HepG2 (cell line): ENCODE measurements around the gene ATRAID. TPM values are rescaled to one million over a fixed set of nuclear protein-coding genes. Genes with fewer than 3 reads are reported as not detected.

Experiments used
- ATF1 ChIP-seq: IDR thresholded peaks from 2 replicates; pipeline ENCODE4 v1.6.1; 2016; ENCODE audit warnings: mild to moderate bottlenecking, control low read depth
- CCDC6 ChIP-seq: sonication (generic); formaldehyde crosslinking; IDR thresholded peaks from 2 replicates; pipeline ENCODE4 v1.8.1; 2022; ENCODE audit warnings: mild to moderate bottlenecking, missing genetic modification reagents, moderate library complexity
- GATA4 ChIP-seq: sonication (generic); IDR thresholded peaks from 2 replicates; pipeline ENCODE4 v1.6.1; 2016; ENCODE audit warnings: antibody characterized with exemption, low read depth, borderline replicate concordance
- HCFC1 ChIP-seq: fragments of 150-350 bp; IDR thresholded peaks from 2 replicates; pipeline ENCODE4 v1.6.1; 2014; ENCODE audit warnings: low read depth, low read length
- HOXA5 ChIP-seq: sonication (generic); formaldehyde crosslinking; IDR thresholded peaks from 2 replicates; pipeline ENCODE4 v1.4.0; 2020; ENCODE audit warnings: missing genetic modification reagents
- KAT2B ChIP-seq: fragments of 150-350 bp; IDR thresholded peaks from 2 replicates; pipeline ENCODE4 v1.6.1; 2014; ENCODE audit warnings: low read depth, low read length, borderline replicate concordance
- MAFF ChIP-seq: IDR thresholded peaks from 2 replicates; pipeline ENCODE4 v1.6.1; 2011; ENCODE audit warnings: low read depth, low read length, improper control_type of control experiment
- MED1 ChIP-seq: sonication (generic); formaldehyde crosslinking; IDR thresholded peaks from 2 replicates; pipeline ENCODE4 v1.4.0; 2020; ENCODE audit warnings: missing genetic modification reagents
- MEF2D ChIP-seq: sonication (generic); formaldehyde crosslinking; IDR thresholded peaks from 2 replicates; pipeline ENCODE4 v1.5.1; 2020; ENCODE audit warnings: mild to moderate bottlenecking, missing genetic modification reagents
- MIER3 ChIP-seq: IDR thresholded peaks from 2 replicates; pipeline ENCODE4 v1.6.1; 2016; ENCODE audit warnings: missing compliant biosample characterization, borderline replicate concordance
- MTA1 ChIP-seq: sonication (generic); formaldehyde crosslinking; IDR thresholded peaks from 2 replicates; pipeline ENCODE4 v1.4.0; 2020; ENCODE audit warnings: missing genetic modification reagents, mild to moderate bottlenecking, borderline replicate concordance
- NFATC3 ChIP-seq: sonication (generic); formaldehyde crosslinking; IDR thresholded peaks from 2 replicates; pipeline ENCODE4 v1.5.1; 2020; ENCODE audit warnings: mild to moderate bottlenecking, missing genetic modification reagents
- NR1H2 ChIP-seq: sonication (generic); formaldehyde crosslinking; IDR thresholded peaks from 2 replicates; pipeline ENCODE4 v1.8.1; 2022; ENCODE audit warnings: low read depth, missing genetic modification reagents, borderline replicate concordance
- PHB2 ChIP-seq: fragments of 450-650 bp; IDR thresholded peaks from 2 replicates; pipeline ENCODE4 v1.6.1; 2018; ENCODE audit not compliant: partially characterized antibody
- RNF2 ChIP-seq: fragments of 450-650 bp; conservative IDR thresholded peaks from 2 replicates; pipeline ENCODE4 v1.6.1; 2016; ENCODE audit warnings: low read depth
- SETDB1 ChIP-seq: sonication (generic); formaldehyde crosslinking; IDR thresholded peaks from 2 replicates; pipeline ENCODE4 v1.5.1; 2020; ENCODE audit warnings: missing genetic modification reagents, mild to moderate bottlenecking, borderline replicate concordance
- SPEN ChIP-seq: sonication (generic); formaldehyde crosslinking; IDR thresholded peaks from 2 replicates; pipeline ENCODE4 v1.5.1; 2020; ENCODE audit warnings: low read depth, mild to moderate bottlenecking, missing genetic modification reagents
- ZFP36L2 ChIP-seq: sonication (generic); formaldehyde crosslinking; IDR thresholded peaks from 2 replicates; pipeline ENCODE4 v1.4.0; 2020; ENCODE audit warnings: missing genetic modification reagents
- ZNF263 ChIP-seq: sonication (generic); formaldehyde crosslinking; IDR thresholded peaks from 2 replicates; pipeline ENCODE4 v1.4.0; 2020; ENCODE audit warnings: missing genetic modification reagents
- ZNF451 ChIP-seq: sonication (generic); formaldehyde crosslinking; IDR thresholded peaks from 2 replicates; pipeline ENCODE4 v1.5.0; 2020; ENCODE audit warnings: mild to moderate bottlenecking, missing genetic modification reagents
- ZNF773 ChIP-seq: sonication (generic); formaldehyde crosslinking; IDR thresholded peaks from 2 replicates; pipeline ENCODE4 v1.4.0; 2020; ENCODE audit warnings: missing genetic modification reagents, borderline replicate concordance
- ZNF850 ChIP-seq: sonication (generic); formaldehyde crosslinking; conservative IDR thresholded peaks from 2 replicates; pipeline ENCODE4 v1.9.0; 2021; ENCODE audit warnings: mild to moderate bottlenecking, missing genetic modification reagents
- ZSCAN12 ChIP-seq: sonication (generic); formaldehyde crosslinking; IDR thresholded peaks from 2 replicates; pipeline ENCODE4 v1.9.0; 2021; ENCODE audit warnings: mild to moderate bottlenecking, missing genetic modification reagents
- polyA plus RNA-seq, 8 experiments: library from polyadenylated mRNA; depleted of rRNA in 3 of 8; stranded (reverse) in 7 of 8; unstranded in 1 of 8; fragments of >200 nt; fragmentation: Illumina TruSeq in 4 of 8; extraction: Trizol in 4 of 8; gene quantifications; 2 replicates each; pipeline versions ENCODE4 v1.2.1 to v1.2.3, GENCODE V29; 2011 to 2016; ENCODE audit warnings: low read depth in 4 of 8, missing spikeins in 1 of 8, mixed read lengths in 1 of 8; ENCODE audit not compliant: insufficient read depth in 1 of 8
- total RNA-seq, 5 experiments: library from RNA; depleted of rRNA; stranded (reverse); fragments of >200 nt; fragmentation: Illumina TruSeq; extraction: Trizol; gene quantifications; 2 replicates each; pipeline ENCODE4 v1.2.3, GENCODE V29; 2016; ENCODE audit warnings: low read depth in 1 of 5
- TF ChIP-seq, protein P1 (sequence below): fragments of 450-650 bp; IDR thresholded peaks from 2 replicates; pipeline ENCODE4 v1.6.1; 2016
- TF ChIP-seq, protein P2 (sequence below): sonication (generic); formaldehyde crosslinking; IDR thresholded peaks from 2 replicates; pipeline ENCODE4 v1.9.0; 2022; ENCODE audit warnings: low read depth, missing genetic modification reagents
- TF ChIP-seq, protein P3 (sequence below): sonication (generic); formaldehyde crosslinking; IDR thresholded peaks from 2 replicates; pipeline ENCODE4 v1.8.0; 2022; ENCODE audit warnings: mild to moderate bottlenecking, missing genetic modification reagents, moderate library complexity
- TF ChIP-seq, protein P4 (sequence below): IDR thresholded peaks from 2 replicates; pipeline ENCODE4 v1.6.1; 2016; ENCODE audit warnings: low read depth, borderline replicate concordance

ATRAID gene
- total and polyA plus RNA-seq, 2 of the 13 experiments (the other 11 are each of a cell fraction or from before 2014, with no cell fraction given): 207 to 382 TPM

DNA sequence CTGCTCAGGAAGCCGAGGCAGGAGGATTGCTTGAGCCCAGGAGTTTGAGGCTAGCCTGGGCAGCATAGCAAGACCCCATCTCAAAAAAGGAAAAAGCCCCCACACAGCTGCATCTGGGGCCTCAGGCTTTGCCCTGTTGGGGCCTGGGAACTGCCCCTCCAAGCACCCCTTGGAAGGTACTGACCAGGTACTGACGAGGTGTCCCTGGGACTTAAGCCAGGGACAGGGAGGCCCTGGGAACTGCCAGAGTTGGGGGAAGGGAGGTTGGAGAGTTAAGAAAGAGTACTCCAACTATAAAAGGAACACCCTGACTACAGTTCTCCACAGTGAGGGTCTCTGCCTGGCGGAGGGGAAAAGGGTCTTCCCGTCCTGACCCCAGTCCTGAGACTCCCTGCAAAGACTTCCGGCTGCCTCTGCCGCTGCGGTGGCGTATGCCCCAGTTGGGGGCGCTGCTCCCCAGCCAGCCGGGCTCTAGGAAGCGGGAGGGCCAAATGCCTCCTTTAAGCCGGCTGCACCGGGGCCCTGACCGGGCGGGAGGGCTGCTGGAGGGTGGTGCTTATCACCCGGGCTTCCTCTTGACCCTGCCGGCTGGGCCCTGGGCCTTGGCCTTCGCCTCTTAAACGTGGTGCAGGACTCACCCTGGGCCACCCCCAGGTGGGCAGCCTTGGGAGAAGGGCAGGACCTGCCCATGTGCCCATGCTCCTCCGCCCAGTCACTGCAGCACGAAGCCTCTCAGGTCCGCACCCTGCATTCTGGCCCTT lies 38.2 kb downstream of the ATRAID start (continued):
- TF ChIP-seq HOXA5 (CRISPR knock-in tag) (peak; percentile 83; the same call in 1 of the 2 replicates), MTA1 (CRISPR knock-in tag) (no peak; the same call in 1 of the 2 replicates), SPEN (peak; percentile 75), MIER3 (CRISPR knock-in tag) (peak; percentile 64; the same call in 1 of the 2 replicates), ATF1 (CRISPR knock-in tag) (no peak), ZFP36L2 (peak; percentile 68; the same call in 1 of the 2 replicates), ZNF451 (CRISPR knock-in tag) (0 out of 2 replicates have a peak, but pooled peaks have one; percentile 44), ZNF773 (CRISPR knock-in tag) (no peak), MEF2D (CRISPR knock-in tag) (peak; percentile 59; the same call in 1 of the 2 replicates), KAT2B (no peak), NFATC3 (CRISPR knock-in tag) (0 out of 2 replicates have a peak, but pooled peaks have one; percentile 26), RNF2 (peak; percentile 89; the same call in 1 of the 2 replicates), CCDC6 (CRISPR knock-in tag) (no peak), ZNF263 (peak; percentile 51), PHB2 (no peak), GATA4 (no peak), ZNF850 (peak; percentile 90; the same call in 1 of the 2 replicates), MED1 (CRISPR knock-in tag) (peak; percentile 41; the same call in 1 of the 2 replicates), ZSCAN12 (CRISPR knock-in tag) (no peak), HCFC1 (no peak), SETDB1 (CRISPR knock-in tag) (no peak), NR1H2 (CRISPR knock-in tag) (no peak), MAFF (no peak)
- TF ChIP-seq, protein P1, sequence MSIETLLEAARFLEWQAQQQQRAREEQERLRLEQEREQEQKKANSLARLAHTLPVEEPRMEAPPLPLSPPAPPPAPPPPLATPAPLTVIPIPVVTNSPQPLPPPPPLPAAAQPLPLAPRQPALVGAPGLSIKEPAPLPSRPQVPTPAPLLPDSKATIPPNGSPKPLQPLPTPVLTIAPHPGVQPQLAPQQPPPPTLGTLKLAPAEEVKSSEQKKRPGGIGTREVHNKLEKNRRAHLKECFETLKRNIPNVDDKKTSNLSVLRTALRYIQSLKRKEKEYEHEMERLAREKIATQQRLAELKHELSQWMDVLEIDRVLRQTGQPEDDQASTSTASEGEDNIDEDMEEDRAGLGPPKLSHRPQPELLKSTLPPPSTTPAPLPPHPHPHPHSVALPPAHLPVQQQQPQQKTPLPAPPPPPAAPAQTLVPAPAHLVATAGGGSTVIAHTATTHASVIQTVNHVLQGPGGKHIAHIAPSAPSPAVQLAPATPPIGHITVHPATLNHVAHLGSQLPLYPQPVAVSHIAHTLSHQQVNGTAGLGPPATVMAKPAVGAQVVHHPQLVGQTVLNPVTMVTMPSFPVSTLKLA: no peak
- TF ChIP-seq, protein P2, sequence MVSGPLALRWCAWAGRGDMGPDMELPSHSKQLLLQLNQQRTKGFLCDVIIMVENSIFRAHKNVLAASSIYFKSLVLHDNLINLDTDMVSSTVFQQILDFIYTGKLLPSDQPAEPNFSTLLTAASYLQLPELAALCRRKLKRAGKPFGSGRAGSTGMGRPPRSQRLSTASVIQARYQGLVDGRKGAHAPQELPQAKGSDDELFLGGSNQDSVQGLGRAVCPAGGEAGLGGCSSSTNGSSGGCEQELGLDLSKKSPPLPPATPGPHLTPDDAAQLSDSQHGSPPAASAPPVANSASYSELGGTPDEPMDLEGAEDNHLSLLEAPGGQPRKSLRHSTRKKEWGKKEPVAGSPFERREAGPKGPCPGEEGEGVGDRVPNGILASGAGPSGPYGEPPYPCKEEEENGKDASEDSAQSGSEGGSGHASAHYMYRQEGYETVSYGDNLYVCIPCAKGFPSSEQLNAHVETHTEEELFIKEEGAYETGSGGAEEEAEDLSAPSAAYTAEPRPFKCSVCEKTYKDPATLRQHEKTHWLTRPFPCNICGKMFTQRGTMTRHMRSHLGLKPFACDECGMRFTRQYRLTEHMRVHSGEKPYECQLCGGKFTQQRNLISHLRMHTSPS (CRISPR knock-in tag): peak; percentile 78; the same call in 1 of the 2 replicates
- TF ChIP-seq, protein P3, sequence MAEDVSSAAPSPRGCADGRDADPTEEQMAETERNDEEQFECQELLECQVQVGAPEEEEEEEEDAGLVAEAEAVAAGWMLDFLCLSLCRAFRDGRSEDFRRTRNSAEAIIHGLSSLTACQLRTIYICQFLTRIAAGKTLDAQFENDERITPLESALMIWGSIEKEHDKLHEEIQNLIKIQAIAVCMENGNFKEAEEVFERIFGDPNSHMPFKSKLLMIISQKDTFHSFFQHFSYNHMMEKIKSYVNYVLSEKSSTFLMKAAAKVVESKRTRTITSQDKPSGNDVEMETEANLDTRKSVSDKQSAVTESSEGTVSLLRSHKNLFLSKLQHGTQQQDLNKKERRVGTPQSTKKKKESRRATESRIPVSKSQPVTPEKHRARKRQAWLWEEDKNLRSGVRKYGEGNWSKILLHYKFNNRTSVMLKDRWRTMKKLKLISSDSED (CRISPR knock-in tag): no peak
- TF ChIP-seq, protein P4, sequence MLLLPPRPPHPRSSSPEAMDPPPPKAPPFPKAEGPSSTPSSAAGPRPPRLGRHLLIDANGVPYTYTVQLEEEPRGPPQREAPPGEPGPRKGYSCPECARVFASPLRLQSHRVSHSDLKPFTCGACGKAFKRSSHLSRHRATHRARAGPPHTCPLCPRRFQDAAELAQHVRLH (CRISPR knock-in tag): peak; percentile 71; the same call in 1 of the 2 replicates
